DMS53 treated with DMSO at 0.1 percent for 48 hours (cell line): ENCODE data around the gene AJUBA.
"Not testable (repeated sequence)": the region's sequence is repeated elsewhere in the genome, so short reads cannot be mapped to it uniquely, and the experiment has no call there.

Source experiments
- DNase-seq: peaks from one replicate; lab custom pipeline; 2025; ENCODE audit not compliant: unreplicated experiment; lab: John Stamatoyannopoulos, UW

Gene AJUBA

GRCh38 chr14:22982477-22983245 lies at the start of gene AJUBA:
Gene AJUBA (minus strand): TSS chr14:22982551. CDS start chr14:22982266, 285 bp downstream.
- DNase-seq: no peak

GRCh38 chr14:23030936-23031335 lies 48.6 kb upstream of the AJUBA start:
- no peak for DNase-seq

DNA sequence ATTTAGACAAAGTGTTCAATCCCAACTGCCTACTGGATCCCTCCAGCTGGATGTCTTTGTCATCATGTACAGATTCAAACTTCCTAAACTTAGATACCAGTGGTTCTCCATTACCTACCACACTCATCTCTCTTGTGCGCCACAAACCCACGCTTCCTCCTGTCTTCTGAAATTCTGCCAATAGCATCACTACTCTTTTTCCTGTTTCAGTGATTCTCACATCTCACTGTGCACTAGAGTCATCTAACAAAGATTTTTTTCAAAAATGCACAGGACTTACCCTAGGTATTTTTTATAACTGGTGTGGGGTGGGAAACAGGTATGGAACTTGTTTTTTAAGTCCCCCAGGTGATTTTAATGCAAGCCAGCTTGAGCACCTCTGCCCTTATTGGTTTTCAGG lies 46.4 kb upstream of the AJUBA start:
- DNase-seq: no peak

DNA sequence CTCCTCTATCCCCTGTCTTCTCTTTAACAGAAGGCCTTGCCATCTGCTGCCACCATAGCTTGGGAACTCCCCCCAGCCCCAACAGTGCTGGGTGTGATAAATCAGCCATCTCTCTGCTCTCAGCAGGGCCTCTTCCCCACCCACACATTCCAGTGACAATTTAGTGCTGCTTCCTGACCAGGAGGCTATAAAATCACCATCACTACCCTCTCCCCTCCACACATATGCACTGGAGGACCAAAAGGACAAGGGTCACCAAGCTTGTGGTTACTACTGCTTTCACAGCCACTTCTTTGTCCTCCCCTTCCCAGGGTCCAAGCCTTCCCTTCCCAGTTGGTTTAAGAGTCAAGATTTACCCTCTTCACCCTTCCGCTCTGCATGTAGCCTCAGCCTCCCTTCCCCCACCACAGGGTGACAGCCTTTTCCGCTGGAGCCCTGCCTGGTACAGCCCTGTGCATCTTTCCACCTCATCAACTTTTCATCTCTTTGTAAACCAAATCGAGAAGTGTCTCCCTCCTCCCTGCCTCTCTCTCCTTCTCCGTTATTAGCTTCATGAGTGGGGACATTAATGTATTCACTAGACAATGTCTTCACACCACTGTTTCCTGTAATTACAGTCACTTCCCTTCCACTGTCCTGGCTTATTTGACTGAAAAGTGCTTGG lies 42.9 kb upstream of the AJUBA start:
- no peak for DNase-seq

DNA sequence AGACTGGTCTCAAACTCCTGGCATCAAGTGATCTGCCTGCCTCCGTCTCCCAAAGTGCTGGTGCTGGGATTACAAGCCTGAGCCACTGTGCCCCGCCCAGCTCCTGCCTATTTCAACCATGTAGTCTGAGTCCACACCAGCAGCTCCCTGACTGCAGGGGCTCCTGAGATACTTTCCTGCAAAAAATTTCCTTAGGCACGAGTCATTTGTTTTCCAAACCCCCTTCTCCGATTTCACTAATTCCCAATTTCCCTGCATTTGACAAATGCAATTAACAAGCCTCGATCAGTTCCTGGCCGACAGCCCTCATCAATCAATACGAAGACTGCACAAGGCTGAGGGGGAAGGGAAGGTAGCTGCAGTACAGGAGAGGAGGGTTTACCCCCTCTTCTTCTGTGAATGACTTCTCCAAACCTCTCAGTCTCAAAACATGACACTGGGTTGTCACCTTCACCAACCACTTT lies 42.3 kb upstream of the AJUBA start:
- DNase-seq: no peak

GRCh38 chr14:23023795-23024152 lies 41.4 kb upstream of the AJUBA start:
- DNase-seq: no peak

DNA sequence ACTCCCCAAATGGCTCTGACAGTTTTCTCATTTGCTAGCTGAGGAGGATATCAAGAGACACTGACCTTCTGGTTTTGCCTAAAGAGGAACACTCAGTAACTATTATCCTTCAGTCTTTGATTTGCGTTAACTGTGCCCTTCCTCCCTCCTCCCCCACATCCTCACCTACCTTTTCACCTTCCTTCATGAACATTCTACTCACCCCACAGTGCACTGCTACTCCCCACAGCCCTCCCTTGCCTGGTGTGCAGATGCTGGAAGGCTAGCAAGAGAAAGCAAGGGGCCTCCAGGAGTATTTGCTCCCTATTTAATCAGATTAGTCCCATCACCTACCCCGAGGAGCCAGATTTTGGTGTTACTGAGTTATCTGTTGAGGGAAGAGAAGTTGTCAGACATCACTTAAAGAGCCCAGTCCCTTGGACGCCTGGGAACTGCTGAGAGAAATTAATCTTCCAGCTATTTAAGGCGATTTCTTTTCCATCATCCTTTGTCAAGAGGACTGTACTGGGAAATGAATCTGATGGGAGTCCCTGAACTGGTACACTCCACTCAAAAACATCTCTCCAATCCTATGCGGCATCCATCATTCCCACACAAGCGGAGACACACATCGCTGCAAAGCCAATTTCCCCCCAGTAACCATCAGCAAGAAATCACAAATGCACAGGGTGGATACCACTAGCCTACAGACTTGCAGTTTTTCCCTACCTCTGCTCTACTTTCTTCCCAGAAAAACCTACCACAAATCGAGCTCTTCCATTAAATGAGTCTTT lies 40.9 kb upstream of the AJUBA start:
- DNase-seq: no peak

GRCh38 chr14:23021889-23022442 lies 39.6 kb upstream of the AJUBA start:
- DNase-seq: no peak

- no peak for DNase-seq
Observed at GRCh38 chr14:23021434-23021833, 39.1 kb upstream of the AJUBA start.

GRCh38 chr14:23020143-23021128 lies 38.1 kb upstream of the AJUBA start:
- DNase-seq: no peak

GRCh38 chr14:23018107-23018506 lies 35.8 kb upstream of the AJUBA start:
- no peak for DNase-seq

GRCh38 chr14:23017091-23017490 lies 34.7 kb upstream of the AJUBA start:
- DNase-seq: no peak

DNA sequence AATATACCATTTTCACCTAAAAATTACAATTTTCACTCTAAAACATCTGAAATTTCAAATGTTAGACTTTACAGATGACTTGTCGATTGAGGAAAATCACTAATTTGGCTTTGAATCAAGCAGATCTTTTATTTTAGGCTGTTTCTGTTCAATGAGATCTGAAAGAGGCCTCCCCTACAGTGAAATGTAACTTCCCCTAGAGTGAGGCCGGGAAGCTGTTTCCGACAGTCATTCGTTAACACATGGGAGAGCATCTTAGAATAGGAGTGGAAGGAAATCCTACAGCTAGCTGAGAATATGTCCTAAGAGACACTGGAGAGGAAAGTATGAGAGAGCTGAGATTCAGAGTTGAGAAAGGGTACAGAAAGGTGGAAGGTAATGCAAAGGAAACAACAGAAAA lies 33.3 kb upstream of the AJUBA start:
- DNase-seq: no peak

- not testable (repeated sequence) for DNase-seq
Observed at GRCh38 chr14:23013749-23014054, 31.4 kb upstream of the AJUBA start.

DNA sequence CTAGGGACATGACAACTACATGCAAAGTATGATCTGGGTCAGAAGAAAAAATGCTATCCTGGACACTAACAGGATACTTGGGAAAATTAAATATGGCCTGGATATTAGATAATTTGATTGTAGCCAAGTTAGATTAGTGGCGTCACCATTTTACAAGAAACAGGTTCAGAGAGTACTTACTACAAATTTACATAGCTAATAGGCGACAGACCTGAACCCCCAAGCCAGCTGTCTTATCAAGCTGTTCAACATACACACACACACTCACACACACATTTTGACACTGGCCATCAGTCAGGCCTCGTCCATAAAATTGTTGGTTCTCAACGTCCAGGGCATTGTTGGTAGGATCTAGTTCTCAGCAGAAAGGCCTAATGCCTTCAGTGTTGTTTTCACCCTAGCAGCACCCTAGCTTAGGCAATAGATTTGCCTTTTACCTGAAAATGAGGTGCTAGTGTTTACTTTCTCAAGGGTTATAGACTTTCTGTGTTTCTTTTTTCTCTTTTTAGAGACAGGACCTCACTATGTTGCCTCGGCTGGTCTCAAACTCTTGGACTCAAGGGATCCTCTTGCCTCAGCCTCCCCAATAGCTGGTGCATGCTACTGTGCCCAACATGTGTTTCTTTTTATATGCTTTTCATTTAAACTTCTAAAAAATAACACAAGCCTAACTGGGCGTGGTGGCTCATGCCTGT lies 30.9 kb upstream of the AJUBA start:
- DNase-seq: no peak

DNA sequence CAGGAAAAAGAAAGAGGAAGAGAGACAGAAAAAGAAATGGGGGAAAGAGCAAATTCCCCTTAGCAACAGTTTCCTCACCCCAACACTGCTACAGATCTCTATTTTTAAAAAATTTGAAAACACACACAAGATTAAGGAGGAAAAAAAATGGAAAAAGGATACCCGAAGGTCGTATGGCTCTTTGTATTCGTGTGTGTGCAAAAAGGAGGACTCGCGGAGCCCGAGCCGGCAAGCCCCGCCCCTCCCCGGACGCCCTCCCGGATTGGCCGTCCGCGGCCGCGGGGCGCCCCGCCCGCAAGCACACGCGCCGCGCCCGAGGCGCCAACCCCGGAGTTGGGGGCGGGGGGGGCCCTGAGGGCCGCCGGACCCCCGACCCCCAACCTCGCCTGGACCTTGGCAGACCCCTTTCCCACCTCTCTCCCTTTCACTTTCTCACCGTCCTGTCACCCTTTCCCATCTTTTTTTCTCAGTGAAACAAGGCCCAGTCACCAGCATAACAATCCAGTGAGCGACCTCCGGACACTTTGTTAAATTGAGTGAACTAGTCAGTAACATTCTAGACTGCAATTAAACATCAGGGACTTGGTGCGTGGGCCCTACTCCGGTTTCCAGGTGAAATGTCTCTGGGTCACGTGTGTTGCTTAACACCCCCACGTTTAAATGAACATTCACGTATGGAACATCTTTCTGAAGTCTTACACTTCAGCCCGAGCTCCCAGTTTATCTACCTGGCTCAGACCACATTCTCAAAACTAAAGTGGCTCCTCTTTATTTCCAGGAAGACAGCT lies 27.8 kb upstream of the AJUBA start, which contains the start of gene C14orf93:
C14orf93 (minus strand) TSS at position 205 of the 788 bp plus-strand sequence. CDS start 11,120 bp downstream, outside the sequence.
- peak; percentile 31 for DNase-seq

GRCh38 chr14:23009483-23009938 lies 27.2 kb upstream of the AJUBA start:
- no peak for DNase-seq

DNA sequence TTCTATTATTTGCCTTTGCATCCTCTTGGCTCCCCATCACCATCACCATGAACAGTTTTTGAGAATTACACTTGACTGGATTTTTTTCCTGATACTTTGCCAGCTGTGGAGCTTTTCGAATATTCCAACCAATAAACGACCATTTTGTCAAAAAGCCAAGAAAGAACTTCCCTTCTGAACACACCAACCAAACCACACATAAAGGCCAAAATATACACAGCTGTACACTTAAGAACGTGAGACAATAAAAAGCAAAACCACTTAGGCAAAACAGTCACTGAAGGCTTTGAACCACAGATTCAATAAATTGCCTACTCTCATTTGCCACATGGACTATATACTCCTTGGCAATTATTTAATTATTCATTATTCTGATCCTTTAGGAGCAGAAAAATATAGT lies 26.5 kb upstream of the AJUBA start:
- DNase-seq: no peak
